ENCODE data around the gene CRY1. TPM values are rescaled to one million over a fixed set of nuclear protein-coding genes. Genes with fewer than 3 reads are reported as not detected.
"Not testable (repeated sequence)": the region's sequence is repeated elsewhere in the genome, so short reads cannot be mapped to it uniquely, and the experiment has no call there.

Gene CRY1
- total RNA-seq, 1 experiment from 2014 or later, result 43.8 TPM

- DNase-seq (ENCODE audit: low read depth, low spot score) (no peak), ATAC-seq (no peak)
- Histone ChIP-seq H3K27ac (ENCODE audit: low read length) (no peak overlapping the region), H3K9me3 (ENCODE audit: control insufficient read depth, insufficient read depth, low read depth, low read length) (no peaks in the 10 kb centered on the region), H3K36me3 (ENCODE audit: control insufficient read depth, insufficient read depth, low read length) (no peaks in the 10 kb centered on the region), H3K4me3 (ENCODE audit: low read depth in 2 of 2, low read length in 2 of 2) (no peak overlapping the region), H3K27me3 (ENCODE audit: control insufficient read depth, insufficient read depth, low read length) (peaks cover 7% of the 10 kb centered on the region; the same call in 1 of the 2 replicates), H3K4me1 (ENCODE audit: control insufficient read depth, insufficient read depth, low read length) (peaks cover 2% of the 10 kb centered on the region)
- TF ChIP-seq SIN3A (IDR thresholded peaks at IDR 0.05; ENCODE audit: borderline replicate concordance, insufficient read depth, low read depth, low read length) (no peak), REST (IDR thresholded peaks at IDR 0.05; ENCODE audit: insufficient read depth in 1 of 2, low read depth in 2 of 2, low read length in 1 of 2) (no peak), TCF7L2 (IDR thresholded peaks at IDR 0.05; ENCODE audit: low read depth, low read length) (no peak), POLR2AphosphoS5 (IDR thresholded peaks at IDR 0.05; ENCODE audit: low read depth, low read length) (no peak)
- TF ChIP-seq, protein P1, sequence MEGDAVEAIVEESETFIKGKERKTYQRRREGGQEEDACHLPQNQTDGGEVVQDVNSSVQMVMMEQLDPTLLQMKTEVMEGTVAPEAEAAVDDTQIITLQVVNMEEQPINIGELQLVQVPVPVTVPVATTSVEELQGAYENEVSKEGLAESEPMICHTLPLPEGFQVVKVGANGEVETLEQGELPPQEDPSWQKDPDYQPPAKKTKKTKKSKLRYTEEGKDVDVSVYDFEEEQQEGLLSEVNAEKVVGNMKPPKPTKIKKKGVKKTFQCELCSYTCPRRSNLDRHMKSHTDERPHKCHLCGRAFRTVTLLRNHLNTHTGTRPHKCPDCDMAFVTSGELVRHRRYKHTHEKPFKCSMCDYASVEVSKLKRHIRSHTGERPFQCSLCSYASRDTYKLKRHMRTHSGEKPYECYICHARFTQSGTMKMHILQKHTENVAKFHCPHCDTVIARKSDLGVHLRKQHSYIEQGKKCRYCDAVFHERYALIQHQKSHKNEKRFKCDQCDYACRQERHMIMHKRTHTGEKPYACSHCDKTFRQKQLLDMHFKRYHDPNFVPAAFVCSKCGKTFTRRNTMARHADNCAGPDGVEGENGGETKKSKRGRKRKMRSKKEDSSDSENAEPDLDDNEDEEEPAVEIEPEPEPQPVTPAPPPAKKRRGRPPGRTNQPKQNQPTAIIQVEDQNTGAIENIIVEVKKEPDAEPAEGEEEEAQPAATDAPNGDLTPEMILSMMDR (IDR thresholded peaks at IDR 0.05), result no peak
- intact Hi-C loops (cut with micrococcal nuclease; ENCODE audit: unreplicated experiment), result no loop called here
- ChIA-PET CTCF (no interaction called here), POLR2A (no interaction called here)
- in situ Hi-C loops (cut with HindIII; ENCODE audit: low pct_unique_long_range_greater_than_20kb, low sequenced_read_pairs), result no loop called here
- no TSS peak for BruUV-seq (replicated peaks)
Measured at GRCh38 chr12:107108995-107109508, 15.7 kb upstream of the CRY1 start.

- BruUV-seq (replicated peaks); DNase-seq (ENCODE audit: low read depth, low spot score); intact Hi-C loops (cut with micrococcal nuclease; ENCODE audit: unreplicated experiment); H3K36me3 ChIP-seq (ENCODE audit: control insufficient read depth, insufficient read depth, low read length); H3K4me1 ChIP-seq (ENCODE audit: control insufficient read depth, insufficient read depth, low read length); in situ Hi-C loops (cut with HindIII; ENCODE audit: low pct_unique_long_range_greater_than_20kb, low sequenced_read_pairs); H3K27me3 ChIP-seq (ENCODE audit: control insufficient read depth, insufficient read depth, low read length); H3K27ac ChIP-seq (ENCODE audit: low read length); H3K9me3 ChIP-seq (ENCODE audit: control insufficient read depth, insufficient read depth, low read depth, low read length); H3K4me3 ChIP-seq (ENCODE audit: low read depth in 2 of 2, low read length in 2 of 2); POLR2A ChIA-PET; ATAC-seq: not testable (repeated sequence)
- CTCF ChIA-PET, result interaction anchor here (0.9 kb wide), 1 partner anchor 95 kb away, joined by 3 read pairs; no protein-coding TSS in a partner anchor
Measured at GRCh38 chr12:107108366-107108765, 15.0 kb upstream of the CRY1 start.

DNA sequence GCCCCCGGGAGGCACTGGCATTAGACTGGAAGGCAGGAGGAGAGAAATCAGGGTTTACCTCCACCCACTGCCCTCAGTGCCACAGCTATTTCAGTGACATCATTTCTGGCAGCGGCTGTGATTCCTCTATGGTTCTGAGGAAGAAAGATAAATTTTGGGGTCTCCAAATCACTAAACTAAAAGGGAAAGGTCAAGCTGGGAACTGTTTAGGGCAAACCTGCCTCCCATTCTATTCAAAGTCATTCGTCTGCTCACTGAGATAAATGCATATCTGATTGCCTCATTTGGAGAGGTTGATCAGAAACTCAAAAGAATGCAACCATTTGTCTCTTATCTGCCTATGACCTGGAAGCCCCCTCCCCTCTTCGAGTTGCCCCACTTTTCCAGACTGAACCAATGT lies 14.0 kb upstream of the CRY1 start:
- Histone ChIP-seq H3K9me3 (ENCODE audit: control insufficient read depth, insufficient read depth, low read depth, low read length) (no peaks in the 10 kb centered on the region), H3K27ac (ENCODE audit: low read length) (no peak overlapping the region), H3K4me3 (ENCODE audit: low read depth in 2 of 2, low read length in 2 of 2) (no peak overlapping the region), H3K36me3 (ENCODE audit: control insufficient read depth, insufficient read depth, low read length) (no peaks in the 10 kb centered on the region), H3K27me3 (ENCODE audit: control insufficient read depth, insufficient read depth, low read length) (peaks cover 5% of the 10 kb centered on the region; the same call in 1 of the 2 replicates), H3K4me1 (ENCODE audit: control insufficient read depth, insufficient read depth, low read length) (peaks cover 2% of the 10 kb centered on the region)
- CTCF ChIA-PET, result no interaction called here
- POLR2A ChIA-PET, result no interaction called here
- TF ChIP-seq SIN3A (IDR thresholded peaks at IDR 0.05; ENCODE audit: borderline replicate concordance, insufficient read depth, low read depth, low read length) (no peak), POLR2AphosphoS5 (IDR thresholded peaks at IDR 0.05; ENCODE audit: low read depth, low read length) (no peak), REST (IDR thresholded peaks at IDR 0.05; ENCODE audit: insufficient read depth in 1 of 2, low read depth in 2 of 2, low read length in 1 of 2) (no peak), TCF7L2 (IDR thresholded peaks at IDR 0.05; ENCODE audit: low read depth, low read length) (no peak)
- TF ChIP-seq, protein P1 (IDR thresholded peaks at IDR 0.05), result no peak
- DNase-seq (ENCODE audit: low read depth, low spot score) (no peak), ATAC-seq (no peak)
- in situ Hi-C loops (cut with HindIII; ENCODE audit: low pct_unique_long_range_greater_than_20kb, low sequenced_read_pairs) (no loop called here), intact Hi-C loops (cut with micrococcal nuclease; ENCODE audit: unreplicated experiment) (no loop called here)
- BruUV-seq (replicated peaks), result no TSS peak
